Activated B cell treated with CpG ODN at 0.5 μM for 24 hours (primary cell): ENCODE data around the gene SLC6A6. TPM values are rescaled to one million over a fixed set of nuclear protein-coding genes. Genes with fewer than 3 reads are reported as not detected.

ENCODE experiments used
- ATAC-seq: fragments of 200-7000 bp; cut with Tn5 transposase; one replicate; pipeline ENCODE4 v1.10.0; 2021; ENCODE audit warnings: low read depth, mild to moderate bottlenecking, moderate library complexity
- CTCF ChIA-PET: fragments of 350-600 bp; sonication (Branson Sonifier 250); formaldehyde crosslinking; loops from one replicate; lab custom pipeline; 2021; ENCODE audit warnings: antibody characterized with exemption; lab: Charles Lee
- POLR2A ChIA-PET: fragments of 350-600 bp; sonication (Branson Sonifier 250); formaldehyde crosslinking; loops from one replicate; lab custom pipeline; 2021; ENCODE audit warnings: antibody characterized with exemption; lab: Charles Lee
- DNase-seq: peaks from one replicate; pipeline ENCODE4 v3.0.0; 2022
- H3K27ac Mint-ChIP-seq: one replicate; pipeline ENCODE4 v1.8.0; 2020; ENCODE audit warnings: mixed read lengths
- H3K27me3 Mint-ChIP-seq: one replicate; pipeline ENCODE4 v1.8.0; 2021; ENCODE audit warnings: mixed read lengths
- H3K36me3 Mint-ChIP-seq: one replicate; pipeline ENCODE4 v1.8.0; 2021; ENCODE audit warnings: low read depth, mixed read lengths
- H3K4me1 Mint-ChIP-seq: one replicate; pipeline ENCODE4 v1.8.0; 2021; ENCODE audit warnings: mixed read lengths
- H3K4me3 Mint-ChIP-seq: one replicate; pipeline ENCODE4 v1.8.0; 2020; ENCODE audit warnings: mild to moderate bottlenecking, mixed read lengths
- H3K9me3 Mint-ChIP-seq: one replicate; pipeline ENCODE4 v1.8.0; 2020; ENCODE audit warnings: mixed read lengths
- CTCF ChIP-seq: fragments of 200-600 bp; IDR thresholded peaks from one replicate; pipeline ENCODE4 v1.8.0; 2022; ENCODE audit warnings: antibody characterized with exemption, mild to moderate bottlenecking
- intact Hi-C: fragments of 100-400 bp; cut with micrococcal nuclease; formaldehyde crosslinking; loops from one replicate; pipeline ENCODE4 v1.15.1; 2024
- total RNA-seq: library from RNA; stranded (reverse); gene quantifications from 2 replicates; pipeline ENCODE4 v1.2.3, GENCODE V29; 2022

Gene SLC6A6
- total RNA-seq, 1 donor from 2014 or later = 67.3 TPM

GRCh38 chr3:14484741-14485140 is 82.3 kb downstream of the SLC6A6 start:
- Mint-ChIP-seq H3K4me1 (no peaks in the 10 kb centered on the region), H3K4me3 (no peak overlapping the region), H3K36me3 (peaks cover 95% of the 10 kb centered on the region), H3K27ac (no peak overlapping the region), H3K9me3 (no peaks in the 10 kb centered on the region), H3K27me3 (no peaks in the 10 kb centered on the region)
- CTCF ChIA-PET = no interaction called here
- ATAC-seq = no peak
- POLR2A ChIA-PET = no interaction called here
- intact Hi-C loops = no loop called here
- no peak for DNase-seq
- TF ChIP-seq CTCF = no peak

- DNase-seq = no peak
- ChIA-PET CTCF (no interaction called here), POLR2A (no interaction called here)
- Mint-ChIP-seq H3K27ac (no peak overlapping the region), H3K9me3 (no peaks in the 10 kb centered on the region), H3K36me3 (peaks cover 93% of the 10 kb centered on the region), H3K4me1 (no peaks in the 10 kb centered on the region), H3K27me3 (no peaks in the 10 kb centered on the region), H3K4me3 (no peak overlapping the region)
- ATAC-seq = no peak
- intact Hi-C loops = no loop called here
- TF ChIP-seq CTCF = no peak
Measured at GRCh38 chr3:14485981-14486380, 83.6 kb downstream of the SLC6A6 start.

- Mint-ChIP-seq H3K27ac (no peak overlapping the region), H3K4me1 (no peaks in the 10 kb centered on the region), H3K9me3 (no peaks in the 10 kb centered on the region), H3K4me3 (no peak overlapping the region), H3K36me3 (peaks cover 88% of the 10 kb centered on the region), H3K27me3 (no peaks in the 10 kb centered on the region)
- POLR2A ChIA-PET = no interaction called here
- intact Hi-C loops = no loop called here
- no peak for DNase-seq
- CTCF ChIA-PET = no interaction called here
- no peak for TF ChIP-seq CTCF
- ATAC-seq = no peak
Measured at GRCh38 chr3:14486460-14486859, 84.1 kb downstream of the SLC6A6 start.

GRCh38 chr3:14487086-14487485 is 84.7 kb downstream of the SLC6A6 start:
- ChIA-PET POLR2A (no interaction called here), CTCF (no interaction called here)
- H3K4me3 Mint-ChIP-seq = no peak overlapping the region

GRCh38 chr3:14487821-14488220 is 85.4 kb downstream of the SLC6A6 start:
- peaks cover 75% of the 10 kb centered on the region for H3K36me3 Mint-ChIP-seq
- no peaks in the 10 kb centered on the region for H3K27me3 Mint-ChIP-seq
- H3K4me3 Mint-ChIP-seq = no peak overlapping the region
- ChIA-PET CTCF (no interaction called here), POLR2A (no interaction called here)
- no peak for TF ChIP-seq CTCF
- H3K4me1 Mint-ChIP-seq = no peaks in the 10 kb centered on the region
- ATAC-seq (no peak), DNase-seq (no peak)
- H3K9me3 Mint-ChIP-seq = no peaks in the 10 kb centered on the region
- intact Hi-C loops = no loop called here
- no peak overlapping the region for H3K27ac Mint-ChIP-seq

More at GRCh38 chr3:14487086-14487485, 84.7 kb downstream of the SLC6A6 start:
- H3K27ac Mint-ChIP-seq = no peak overlapping the region
- intact Hi-C loops = no loop called here
- no peaks in the 10 kb centered on the region for H3K4me1 Mint-ChIP-seq
- peaks cover 82% of the 10 kb centered on the region for H3K36me3 Mint-ChIP-seq
- no peaks in the 10 kb centered on the region for H3K9me3 Mint-ChIP-seq
- ATAC-seq (no peak), DNase-seq (no peak)
- no peaks in the 10 kb centered on the region for H3K27me3 Mint-ChIP-seq
- TF ChIP-seq CTCF = no peak
